HCEC 1CT (cell line): ENCODE measurements around the gene OR1J4.
"Not testable (repeated sequence)": the region's sequence is repeated elsewhere in the genome, so short reads cannot be mapped to it uniquely, and the experiment has no call there.

ENCODE experiments used
- DNase-seq: peaks from one replicate; pipeline ENCODE4 v3.0.0-alpha.2; 2017

Gene OR1J4, protein sequence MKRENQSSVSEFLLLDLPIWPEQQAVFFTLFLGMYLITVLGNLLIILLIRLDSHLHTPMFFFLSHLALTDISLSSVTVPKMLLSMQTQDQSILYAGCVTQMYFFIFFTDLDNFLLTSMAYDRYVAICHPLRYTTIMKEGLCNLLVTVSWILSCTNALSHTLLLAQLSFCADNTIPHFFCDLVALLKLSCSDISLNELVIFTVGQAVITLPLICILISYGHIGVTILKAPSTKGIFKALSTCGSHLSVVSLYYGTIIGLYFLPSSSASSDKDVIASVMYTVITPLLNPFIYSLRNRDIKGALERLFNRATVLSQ

DNA sequence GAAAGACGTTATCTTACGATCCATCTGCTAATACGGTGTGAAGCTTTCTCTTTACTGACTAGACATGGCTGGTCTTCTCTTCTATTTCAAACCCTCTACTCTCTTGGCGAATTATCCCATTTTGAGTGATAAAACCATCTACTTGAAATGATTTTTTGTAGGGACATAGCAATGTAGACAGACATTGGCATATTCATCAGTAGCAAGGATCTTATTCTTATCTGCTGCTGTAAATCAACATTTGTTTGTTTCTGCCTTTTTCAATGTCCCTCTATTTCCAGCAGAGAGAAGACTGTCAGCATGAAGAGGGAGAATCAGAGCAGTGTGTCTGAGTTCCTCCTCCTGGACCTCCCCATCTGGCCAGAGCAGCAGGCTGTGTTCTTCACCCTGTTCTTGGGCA lies at the start of gene OR1J4:
Gene OR1J4, plus strand, starts transcription at position 301 of the 400 bp plus-strand sequence. Its CDS starts 0 bp downstream, at position 301.
- DNase-seq = no peak

DNA sequence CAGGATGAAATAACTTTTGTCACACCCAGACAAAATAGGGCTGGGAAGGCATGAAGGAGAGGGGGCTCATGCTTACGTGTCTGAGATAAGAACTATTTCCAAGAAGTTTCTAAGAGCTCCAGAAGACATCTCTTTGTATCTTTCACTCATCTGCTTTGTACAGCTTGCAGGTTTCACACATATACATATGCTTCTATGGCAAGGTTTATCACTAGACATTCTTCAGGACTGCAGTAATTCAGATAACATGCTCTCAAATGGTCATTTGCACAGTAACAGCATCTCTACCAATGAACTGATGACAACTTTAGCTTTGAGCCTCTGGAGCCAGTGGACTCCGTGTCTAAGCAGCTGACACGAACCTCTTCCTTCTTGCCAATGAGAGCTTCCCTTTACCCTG lies 44.4 kb upstream of the OR1J4 start:
- no peak for DNase-seq

DNA sequence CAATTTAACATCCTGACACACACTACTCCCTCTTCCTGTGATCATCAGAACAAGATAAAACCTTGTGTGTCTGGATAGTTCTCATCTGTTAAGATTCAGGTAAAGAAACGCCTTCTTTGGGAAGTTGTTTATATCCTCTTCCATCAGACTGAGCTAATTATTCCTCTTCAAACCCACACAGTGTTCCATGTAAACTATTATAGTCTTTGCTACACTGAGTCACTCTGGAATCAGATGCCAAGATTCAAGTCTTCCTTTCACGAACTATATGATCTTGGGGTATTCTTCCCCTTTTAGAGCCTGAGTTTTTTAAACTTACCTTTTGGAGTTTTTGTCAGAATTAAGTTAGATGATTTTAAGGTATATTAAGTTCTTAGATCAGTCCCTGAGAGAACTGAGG lies 43.2 kb upstream of the OR1J4 start:
- no peak for DNase-seq

DNA sequence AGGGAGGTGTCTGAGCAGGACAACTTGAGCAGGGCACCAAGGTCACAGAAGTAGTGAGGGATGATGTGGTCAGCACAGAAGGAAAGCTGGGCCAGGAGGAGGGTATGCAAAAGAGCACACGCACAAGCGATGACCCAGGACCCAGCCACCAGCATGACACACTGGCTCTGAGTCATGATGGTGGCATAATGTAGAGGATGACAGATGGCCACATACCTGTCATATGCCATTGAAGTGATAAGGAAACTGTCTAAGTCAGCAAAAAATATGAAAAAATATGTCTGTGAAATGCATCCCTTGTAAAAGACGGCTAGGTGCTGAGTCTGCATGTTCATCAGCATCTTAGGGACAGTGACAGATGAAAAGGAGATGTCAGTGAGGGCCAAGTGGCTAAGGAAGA lies 41.6 kb upstream of the OR1J4 start:
- no peak for DNase-seq

DNA sequence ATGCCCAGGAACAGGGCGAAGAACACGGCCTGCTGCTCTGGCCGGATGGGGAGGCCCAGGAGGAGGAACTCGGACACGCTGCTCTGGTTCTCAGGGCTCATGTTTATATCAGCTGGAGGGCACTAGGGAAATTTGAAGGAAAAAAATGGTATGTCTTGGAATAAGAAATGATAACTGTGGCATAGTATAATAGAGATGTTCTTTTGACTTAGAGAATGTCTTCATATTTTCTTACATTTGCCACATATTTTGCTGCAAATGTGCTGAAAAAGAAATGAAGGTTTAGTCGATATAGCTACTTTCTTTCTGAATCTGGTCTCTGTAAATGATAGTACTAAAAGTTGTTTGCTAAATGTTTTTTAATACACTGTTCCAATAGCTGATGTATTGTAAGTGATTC lies 41.1 kb upstream of the OR1J4 start, which contains the start of gene OR1J1:
Gene OR1J1, minus strand, starts transcription at position 101 of the 400 bp plus-strand sequence. Its CDS starts 0 bp downstream, at position 101.
- DNase-seq = no peak

DNA sequence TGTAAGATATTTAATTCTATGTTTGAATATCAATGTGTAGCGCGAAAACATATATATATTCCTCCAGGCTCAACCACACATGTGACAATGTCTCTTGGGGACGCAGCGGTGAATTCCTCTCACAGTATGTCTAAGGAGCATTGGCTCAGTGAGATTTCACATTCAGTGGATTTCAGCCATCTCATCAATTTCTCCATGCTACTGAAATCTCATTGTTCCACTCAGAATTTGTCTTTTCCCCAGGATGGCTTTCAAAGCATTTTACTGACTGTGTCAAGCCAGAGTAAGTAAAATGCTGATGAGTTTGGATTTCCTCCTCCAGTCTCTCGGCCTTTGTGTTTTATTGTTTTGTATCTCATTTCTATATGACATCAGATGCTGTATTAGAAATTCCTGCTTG lies 39.9 kb upstream of the OR1J4 start:
- no peak for DNase-seq

DNA sequence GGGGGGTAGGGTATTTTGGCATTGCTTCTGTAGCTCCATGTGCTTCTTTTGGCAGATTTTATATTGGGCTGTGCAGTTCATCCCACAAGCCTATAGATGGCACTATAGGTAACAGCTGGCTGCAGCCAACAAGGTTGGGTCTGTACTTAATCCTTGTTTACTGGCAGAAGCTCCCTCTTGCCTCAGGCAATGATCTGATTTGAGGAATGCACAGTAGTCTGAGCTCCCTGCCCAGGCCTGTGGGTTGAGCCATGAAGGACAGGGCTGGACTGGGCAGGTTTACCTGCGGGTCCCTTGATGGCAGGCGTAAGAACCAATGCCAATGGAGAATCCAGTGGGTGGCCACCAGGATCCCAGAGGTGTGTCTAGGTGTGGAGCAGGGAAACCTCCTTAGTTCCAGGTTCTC lies 20.1 kb upstream of the OR1J4 start:
- DNase-seq = peak; percentile 50

DNA sequence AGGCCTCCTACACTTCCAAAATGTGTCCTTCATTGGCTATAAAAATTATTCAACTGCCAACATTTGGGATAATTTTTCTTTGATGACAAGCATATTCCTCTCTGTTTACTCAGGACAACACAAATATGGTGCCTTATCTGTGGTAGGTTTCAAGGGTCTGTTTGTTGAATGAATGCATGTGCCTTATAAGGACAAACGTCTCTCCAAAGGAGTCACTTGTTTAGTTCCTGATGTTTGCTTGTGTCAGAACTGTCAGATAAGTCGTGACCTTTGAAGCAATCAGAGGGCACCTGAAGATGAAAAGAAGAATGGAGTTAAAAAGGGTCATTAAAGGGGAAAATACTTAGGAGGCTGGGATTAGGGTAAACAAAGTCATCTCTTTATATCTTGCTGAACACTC lies 12.0 kb upstream of the OR1J4 start:
- no peak for DNase-seq

DNA sequence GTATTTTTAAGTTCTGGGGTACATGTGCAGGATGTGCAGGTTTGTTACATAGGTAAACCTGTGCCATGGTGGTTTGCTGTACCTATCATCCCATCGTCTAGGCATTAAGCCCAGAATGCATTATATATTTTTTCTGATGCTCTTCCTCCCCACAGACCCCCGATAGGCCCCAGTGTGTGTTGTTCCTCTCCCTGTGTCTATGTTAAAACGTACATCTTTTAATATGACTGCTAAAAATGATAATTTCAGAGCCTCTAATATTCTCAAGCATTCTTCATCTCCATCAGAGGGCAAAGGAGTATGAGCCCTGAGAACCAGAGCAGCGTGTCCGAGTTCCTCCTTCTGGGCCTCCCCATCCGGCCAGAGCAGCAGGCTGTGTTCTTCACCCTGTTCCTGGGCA lies 8.4 kb upstream of the OR1J4 start, which contains the start of gene OR1J2:
Gene OR1J2, plus strand, starts transcription at position 301 of the 400 bp plus-strand sequence. Its CDS starts 0 bp downstream, at position 301.
- no peak for DNase-seq

DNA sequence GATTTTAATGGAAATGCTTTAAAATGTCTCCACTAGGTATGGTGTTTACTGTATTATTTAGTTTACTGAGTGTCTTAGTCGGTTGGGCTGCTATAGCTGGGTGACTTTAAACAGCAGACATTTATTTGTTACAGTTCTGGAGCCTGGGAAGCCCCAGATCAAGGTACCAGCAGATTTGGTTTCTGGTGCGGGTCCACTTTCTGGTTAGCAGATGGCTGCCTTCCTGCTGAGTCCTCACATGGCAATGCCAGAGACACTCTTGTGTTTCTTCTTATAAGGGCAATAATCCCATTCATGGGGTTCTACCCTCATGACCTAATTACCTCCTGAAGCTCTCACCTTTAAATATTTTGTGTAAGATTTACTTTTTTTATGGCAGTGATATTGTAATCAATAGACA lies 715 bp upstream of the OR1J4 start:
- no peak for DNase-seq

DNA sequence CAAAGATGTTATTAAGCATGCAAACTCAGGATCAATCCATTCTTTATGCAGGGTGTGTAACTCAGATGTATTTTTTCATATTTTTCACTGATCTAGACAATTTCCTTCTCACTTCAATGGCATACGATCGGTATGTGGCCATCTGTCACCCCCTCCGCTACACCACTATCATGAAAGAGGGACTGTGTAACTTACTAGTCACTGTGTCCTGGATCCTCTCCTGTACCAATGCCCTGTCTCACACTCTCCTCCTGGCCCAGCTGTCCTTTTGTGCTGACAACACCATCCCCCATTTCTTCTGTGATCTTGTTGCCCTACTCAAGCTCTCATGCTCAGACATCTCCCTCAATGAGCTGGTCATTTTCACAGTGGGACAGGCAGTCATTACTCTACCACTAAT lies 435 bp downstream of the OR1J4 start:
- no peak for DNase-seq

DNA sequence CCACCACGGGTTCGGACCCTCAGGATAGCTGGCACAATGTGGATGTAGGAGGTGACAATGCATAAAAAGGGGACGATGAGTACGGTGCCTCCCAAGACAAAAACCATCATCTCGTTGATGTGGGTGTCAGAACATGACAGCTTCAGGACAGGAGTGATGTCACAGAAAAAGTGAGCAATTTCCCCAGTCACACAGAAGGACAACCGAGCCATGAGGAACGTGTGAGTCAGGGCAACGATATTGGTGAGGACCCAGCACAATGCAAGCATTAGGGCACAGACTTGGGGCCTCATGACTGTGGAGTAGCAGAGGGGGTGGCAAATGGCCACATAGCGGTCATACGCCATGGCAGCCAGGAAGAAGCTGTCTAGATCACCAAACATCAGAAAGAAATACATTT lies 7.7 kb downstream of the OR1J4 start:
- DNase-seq = no peak

DNA sequence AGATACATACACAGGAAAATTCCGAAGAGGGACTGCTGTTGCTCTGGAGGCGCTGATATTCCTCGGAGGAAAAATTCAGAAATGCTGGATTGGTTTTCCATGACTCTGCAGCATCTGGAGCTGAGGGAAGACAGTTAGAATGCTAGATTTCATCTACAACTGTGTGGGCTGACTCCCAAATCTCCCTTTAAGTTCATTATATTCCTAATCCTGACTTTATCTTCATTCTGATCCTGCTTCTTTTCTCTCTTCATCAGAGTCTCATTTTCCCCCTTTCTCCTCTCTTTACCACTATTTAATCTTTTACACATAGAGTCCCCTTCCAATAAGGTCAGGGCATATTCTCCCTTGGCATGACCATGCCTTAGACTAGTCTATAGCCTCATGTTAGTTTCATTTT lies 8.3 kb downstream of the OR1J4 start, which contains the start of gene OR1N1:
Gene OR1N1, minus strand, starts transcription at position 101 of the 400 bp plus-strand sequence. Its CDS starts 0 bp downstream, at position 101.
- DNase-seq = no peak

DNA sequence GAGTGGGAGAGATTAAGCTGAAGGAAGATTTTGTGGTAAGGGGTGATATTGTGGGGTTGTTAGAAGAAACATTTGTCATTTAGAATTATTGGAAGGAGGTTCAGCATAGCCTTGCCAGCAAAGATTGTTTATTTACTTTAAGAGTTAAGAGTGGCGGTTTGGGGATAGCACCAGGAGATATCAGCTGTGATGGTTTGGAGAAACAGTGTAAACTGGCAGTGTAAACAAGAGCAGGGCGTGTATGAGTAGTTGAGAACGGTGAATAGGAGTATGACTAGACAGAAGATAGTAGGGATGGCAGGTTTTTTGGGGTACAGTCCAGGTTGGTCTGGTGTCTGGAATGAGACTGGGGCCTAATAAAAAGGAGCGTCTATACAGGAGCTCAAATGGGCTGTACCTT lies 12.2 kb downstream of the OR1J4 start:
- DNase-seq = not testable (repeated sequence)

DNA sequence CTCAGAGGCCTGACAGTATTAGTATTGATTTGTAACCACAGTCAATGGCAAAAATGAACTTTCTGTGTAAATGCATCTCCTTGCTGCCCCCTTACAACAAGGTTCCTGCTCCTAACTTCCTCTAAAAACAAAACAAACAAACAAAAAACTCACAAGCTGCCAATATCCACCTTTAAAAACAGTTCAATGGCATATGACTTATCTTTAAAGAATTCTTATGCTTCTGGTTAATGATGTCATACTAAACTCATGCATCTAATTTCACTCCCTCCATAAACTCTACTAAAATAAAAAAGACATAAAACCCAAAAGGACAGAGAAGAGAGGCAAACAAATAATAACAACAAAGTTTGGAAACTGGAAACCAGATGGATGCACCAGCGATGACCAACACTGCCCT lies 17.2 kb downstream of the OR1J4 start:
- peak; percentile 27 for DNase-seq

DNA sequence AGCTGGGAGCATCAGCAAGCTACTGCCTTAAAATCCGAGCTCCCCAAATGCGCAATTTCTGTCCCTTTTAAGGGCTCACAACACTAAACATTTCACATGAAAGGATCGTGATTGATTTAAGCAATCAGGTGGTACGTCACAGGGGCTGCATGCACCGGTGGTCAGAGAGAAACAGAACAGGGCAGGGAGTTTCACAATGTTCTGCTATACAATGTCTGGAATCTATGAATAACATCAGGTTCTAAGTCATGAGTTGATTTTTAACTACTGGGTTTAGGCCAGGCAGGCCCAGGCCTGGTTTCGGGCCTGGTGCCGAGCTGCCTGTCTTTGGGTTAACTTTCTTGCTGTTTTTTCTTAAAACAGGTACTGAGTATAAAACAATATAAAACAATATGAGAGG lies 18.1 kb downstream of the OR1J4 start:
- DNase-seq = not testable (repeated sequence)

DNA sequence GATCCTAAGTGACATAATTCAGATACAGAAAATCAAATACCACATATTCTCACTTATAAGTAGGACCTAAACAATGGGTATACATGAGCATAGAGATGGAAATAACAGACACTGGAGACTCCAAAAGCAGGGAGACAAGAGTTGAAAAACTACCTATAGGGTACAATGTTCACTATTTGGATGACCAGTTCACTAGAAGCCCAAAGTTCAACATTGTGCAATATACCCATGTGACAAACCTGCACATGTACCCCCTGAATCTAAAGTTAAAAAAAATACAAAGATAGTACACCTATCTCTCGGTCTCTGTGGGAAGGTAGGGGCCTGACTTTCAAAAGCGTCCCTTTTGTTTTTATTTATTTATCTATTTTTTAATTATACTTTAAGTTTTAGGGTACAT lies 19.8 kb downstream of the OR1J4 start:
- no peak for DNase-seq

DNA sequence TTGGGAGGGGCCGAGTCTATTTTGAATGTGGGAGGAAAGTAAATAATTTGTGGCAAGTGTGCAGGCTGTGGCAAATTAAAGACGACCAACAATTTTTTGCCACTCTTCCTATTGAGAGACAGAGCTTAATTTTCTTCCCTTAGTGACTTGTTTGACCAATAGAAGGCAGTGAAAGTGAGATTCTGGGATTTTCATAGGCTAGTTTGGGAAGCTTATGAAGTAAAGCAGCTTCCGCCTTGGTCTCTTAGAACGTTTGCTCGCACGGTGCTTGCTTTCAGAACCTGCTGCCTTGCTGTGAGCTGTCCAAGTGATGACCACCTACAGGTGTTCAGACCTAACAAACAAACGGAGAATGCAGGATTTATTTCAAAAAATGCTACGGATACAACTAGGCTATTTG lies 27.3 kb downstream of the OR1J4 start:
- DNase-seq = no peak

DNA sequence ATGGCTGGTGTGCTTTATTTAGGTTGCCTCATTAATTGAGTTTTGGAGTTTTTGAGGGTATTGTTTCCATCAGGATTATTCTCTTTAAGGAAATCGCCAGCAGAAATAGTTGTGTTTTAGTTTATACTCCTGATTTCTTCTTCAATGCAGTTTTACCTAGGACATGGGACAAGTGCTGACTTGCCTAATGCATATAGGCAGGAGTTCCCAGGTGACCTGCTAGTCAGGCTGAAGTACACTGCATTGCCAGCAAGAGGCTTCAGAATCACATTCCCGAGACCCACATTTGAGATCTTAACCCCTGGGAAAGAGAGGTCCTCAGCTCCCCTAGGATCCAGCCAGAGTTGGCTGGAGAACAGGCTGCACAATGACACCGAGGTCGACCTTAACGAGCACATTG lies 32.4 kb downstream of the OR1J4 start:
- DNase-seq = no peak

DNA sequence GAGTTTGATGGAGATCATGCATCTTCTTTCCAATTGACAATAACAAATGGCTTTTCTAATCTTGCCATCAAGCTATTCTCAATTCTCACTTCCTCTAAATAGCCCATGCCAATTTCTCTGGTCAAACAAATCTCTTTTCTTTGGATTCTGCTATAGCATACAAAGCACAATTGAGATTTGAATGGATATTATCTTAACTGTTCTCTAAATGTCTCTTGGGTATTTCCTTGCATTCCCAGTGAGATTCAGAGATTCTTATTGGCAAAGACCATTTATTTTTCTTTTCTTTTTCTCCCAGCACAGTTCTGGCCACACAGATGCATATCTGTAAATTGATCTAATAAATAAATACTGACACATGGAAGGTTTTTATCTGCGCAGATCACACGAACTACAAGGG lies 33.9 kb downstream of the OR1J4 start, which contains the start of gene OR1N2:
Gene OR1N2, plus strand, starts transcription at position 301 of the 400 bp plus-strand sequence. CDS start 100 bp downstream, outside the sequence.
- no peak for DNase-seq

DNA sequence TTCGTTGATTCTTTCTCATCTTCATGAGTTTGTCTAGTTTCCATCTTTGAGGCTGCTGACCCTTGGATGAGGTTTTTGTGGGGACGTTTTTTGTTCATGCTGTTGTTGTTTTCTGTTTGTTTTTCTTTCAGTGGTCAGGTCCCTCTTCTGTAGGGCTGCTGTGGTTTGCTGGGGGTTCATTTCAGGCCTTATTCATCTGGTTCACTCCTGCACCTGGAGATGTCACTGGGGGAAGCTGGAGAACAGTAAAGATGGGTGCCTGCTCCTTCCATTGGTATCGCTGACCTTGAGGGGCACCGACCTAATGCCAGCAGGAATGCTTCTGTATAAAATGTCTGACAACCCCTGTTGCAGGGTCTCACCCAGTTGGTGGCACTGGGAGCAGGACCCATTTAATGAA lies 42.5 kb downstream of the OR1J4 start:
- DNase-seq = no peak

DNA sequence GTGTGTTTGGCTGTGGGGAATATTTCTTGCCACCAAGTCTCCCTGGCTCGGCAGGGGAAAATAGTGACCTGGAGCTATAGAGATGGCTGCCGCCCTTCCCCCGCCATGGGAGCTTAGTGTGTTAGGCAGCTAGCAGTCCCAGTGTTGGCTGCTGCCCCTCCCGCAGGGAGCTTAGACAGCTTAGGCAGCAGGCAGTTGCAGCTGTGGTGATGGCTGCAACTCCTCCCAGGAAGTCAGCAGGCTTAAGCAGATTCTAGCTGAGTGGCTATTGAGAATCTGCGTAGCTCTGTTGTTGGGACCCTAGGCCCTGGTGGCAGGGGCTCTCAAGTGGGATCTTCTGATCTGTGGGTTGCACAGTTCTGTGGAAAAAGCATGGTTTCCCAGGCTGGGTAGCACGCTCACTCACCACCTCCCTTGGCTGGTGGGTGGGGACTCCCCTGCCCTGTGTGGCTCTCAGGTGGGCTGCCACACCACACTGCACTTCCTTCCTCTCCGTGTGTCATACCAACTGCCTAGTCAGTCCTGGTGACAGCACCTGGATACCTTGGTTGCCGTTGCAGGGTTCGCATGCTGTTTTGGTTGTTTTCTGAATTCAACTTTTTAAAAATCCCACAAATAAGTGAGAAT lies 43.3 kb downstream of the OR1J4 start:
- DNase-seq = no peak

DNA sequence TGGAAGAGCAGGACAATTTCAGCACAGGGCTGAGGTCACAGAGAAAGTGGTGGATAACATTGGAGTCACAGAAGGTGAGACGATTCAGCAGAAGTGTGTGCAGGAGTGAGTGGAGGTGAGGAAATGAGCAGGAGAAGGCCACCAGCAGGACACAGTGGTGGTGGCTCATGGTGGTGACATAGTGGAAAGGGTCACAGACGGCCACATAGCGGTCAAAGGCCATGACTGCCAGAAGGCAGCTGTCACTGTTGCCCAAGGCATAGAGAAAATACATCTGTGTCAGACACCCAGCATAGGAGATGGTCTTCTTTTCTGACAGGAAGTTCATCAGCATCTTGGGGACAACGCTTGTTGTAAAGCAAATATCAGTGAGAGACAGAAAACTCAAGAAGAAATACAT lies 49.0 kb downstream of the OR1J4 start:
- DNase-seq = no peak
